ENCODE measurements around the gene SDCBP2. TPM values are rescaled to one million over a fixed set of nuclear protein-coding genes. Genes with fewer than 3 reads are reported as not detected.

Gene SDCBP2
- total RNA-seq, 1 experiment from 2014 or later = 1.9 TPM

DNA sequence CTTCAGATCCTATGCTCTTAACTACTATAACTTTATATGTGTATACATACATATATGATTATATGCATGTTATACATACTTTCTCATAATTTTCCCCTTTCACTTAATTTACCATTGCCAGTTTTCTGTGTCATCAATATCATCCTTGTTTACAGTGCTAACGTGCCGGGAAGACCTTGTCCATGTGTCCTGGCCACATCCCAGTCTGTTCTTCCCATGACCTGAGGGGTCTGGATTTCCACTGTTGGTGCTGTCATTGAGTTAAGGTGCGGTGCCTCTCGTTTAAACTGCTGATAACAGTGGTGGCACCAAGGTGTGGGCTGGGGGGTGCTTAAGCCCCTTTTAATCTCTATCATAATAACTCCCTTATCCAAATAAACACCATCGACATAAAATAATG is 8.5 kb upstream of the SDCBP2 start:
- H3K79me2 ChIP-seq (ENCODE audit: insufficient read depth, low read length) = no peaks in the 10 kb centered on the region

More for the DNA sequence above, 8.5 kb upstream of the SDCBP2 start:
- no peaks in the 10 kb centered on the region; the same call in 1 of the 2 replicates for H3K27me3 ChIP-seq (ENCODE audit: insufficient read depth, low read length)
- Mint-ChIP-seq H3K36me3 (ENCODE audit: insufficient read depth in 1 of 3, low read depth in 3 of 3) (peaks cover 7 to 14% (median 10%) of the 10 kb centered on the region in 3 experiments; a peak in 6 of 7 replicates), H3K27ac (peak overlapping the region in 1 of 3 experiments; percentile 84; a peak in 1 of 7 replicates), H3K4me3 (no peak overlapping the region), H3K27me3 (ENCODE audit: low read depth) (peaks cover 1% of the 10 kb centered on the region; the same call in 1 of the 2 replicates), H3K4me1 (peaks cover 5 to 9% of the 10 kb centered on the region in 2 experiments), H3K9me3 (no peaks in the 10 kb centered on the region)
- WGBS (ENCODE audit: extremely low coverage, insufficient read length, low lambda C conversion rate) = no CpG with 5 or more reads among the region's 5 CpGs
- no peak overlapping the region for H3K56ac ChIP-seq (ENCODE audit: insufficient read length, low read depth, low read length)
- no peak overlapping the region for H4K5ac ChIP-seq (ENCODE audit: insufficient read length, low read depth, low read length)
- TF ChIP-seq, protein P1, sequence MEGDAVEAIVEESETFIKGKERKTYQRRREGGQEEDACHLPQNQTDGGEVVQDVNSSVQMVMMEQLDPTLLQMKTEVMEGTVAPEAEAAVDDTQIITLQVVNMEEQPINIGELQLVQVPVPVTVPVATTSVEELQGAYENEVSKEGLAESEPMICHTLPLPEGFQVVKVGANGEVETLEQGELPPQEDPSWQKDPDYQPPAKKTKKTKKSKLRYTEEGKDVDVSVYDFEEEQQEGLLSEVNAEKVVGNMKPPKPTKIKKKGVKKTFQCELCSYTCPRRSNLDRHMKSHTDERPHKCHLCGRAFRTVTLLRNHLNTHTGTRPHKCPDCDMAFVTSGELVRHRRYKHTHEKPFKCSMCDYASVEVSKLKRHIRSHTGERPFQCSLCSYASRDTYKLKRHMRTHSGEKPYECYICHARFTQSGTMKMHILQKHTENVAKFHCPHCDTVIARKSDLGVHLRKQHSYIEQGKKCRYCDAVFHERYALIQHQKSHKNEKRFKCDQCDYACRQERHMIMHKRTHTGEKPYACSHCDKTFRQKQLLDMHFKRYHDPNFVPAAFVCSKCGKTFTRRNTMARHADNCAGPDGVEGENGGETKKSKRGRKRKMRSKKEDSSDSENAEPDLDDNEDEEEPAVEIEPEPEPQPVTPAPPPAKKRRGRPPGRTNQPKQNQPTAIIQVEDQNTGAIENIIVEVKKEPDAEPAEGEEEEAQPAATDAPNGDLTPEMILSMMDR (conservative IDR thresholded peaks at IDR 0.05) = no peak
- H3K9me3 ChIP-seq (ENCODE audit: control insufficient read depth, low read depth, low read length) = no peaks in the 10 kb centered on the region
- H2BK20ac ChIP-seq (ENCODE audit: low read depth, low read length, poor library complexity, severe bottlenecking) = no peak overlapping the region
- H3K18ac ChIP-seq (ENCODE audit: insufficient read length, low read depth, low read length) = no peak overlapping the region
- H4K8ac ChIP-seq (replicated peaks; ENCODE audit: insufficient read length, low read depth, low read length) = no peak overlapping the region
- no peak overlapping the region for H4K91ac ChIP-seq (ENCODE audit: insufficient read length, low read depth, low read length)
- no peak overlapping the region for H2BK15ac ChIP-seq (ENCODE audit: low read depth, low read length)
- H2AFZ ChIP-seq (ENCODE audit: low read length) = no peak overlapping the region
- no peak overlapping the region for H3T11ph ChIP-seq (ENCODE audit: low read length)
- H3K23me2 ChIP-seq (ENCODE audit: insufficient read length, low read depth, low read length, poor library complexity, severe bottlenecking) = no peaks in the 10 kb centered on the region
- H4K20me1 ChIP-seq (ENCODE audit: control insufficient read depth, insufficient read depth, insufficient read length) = no peaks in the 10 kb centered on the region
- no peak overlapping the region for H2AK5ac ChIP-seq (ENCODE audit: insufficient read length, low read length)
- no peak overlapping the region for H3K14ac ChIP-seq (ENCODE audit: insufficient read depth, low read length)
- no peak overlapping the region for H3K27ac ChIP-seq (ENCODE audit: insufficient read length, low read depth, low read length)
- no peaks in the 10 kb centered on the region for H3K4me1 ChIP-seq (ENCODE audit: insufficient read depth, low read length)
- no peaks in the 10 kb centered on the region for H3K79me1 ChIP-seq (ENCODE audit: insufficient read depth, low read depth, low read length, poor library complexity, severe bottlenecking)
- H3K23ac ChIP-seq (ENCODE audit: insufficient read length, low read depth, low read length) = no peak overlapping the region
- no peak overlapping the region for H3K9ac ChIP-seq (ENCODE audit: extremely low read depth, insufficient read length, low read length)
- no peak overlapping the region for H2BK5ac ChIP-seq (ENCODE audit: insufficient read length, low read length)
- H3K4me2 ChIP-seq (ENCODE audit: insufficient read depth, insufficient read length, low read length) = no peak overlapping the region
- no peak for DNase-seq
- no peak overlapping the region for H3K4ac ChIP-seq (ENCODE audit: low read depth, low read length)
- no peak overlapping the region for H2BK120ac ChIP-seq (ENCODE audit: low read depth, low read length, poor library complexity, severe bottlenecking)
- H2BK12ac ChIP-seq (ENCODE audit: insufficient read length, low read depth, low read length) = no peak overlapping the region

All from H9 (cell line).